CD4-positive, alpha-beta T cell (primary cell): ENCODE data around the gene AMT. TPM values are rescaled to one million over a fixed set of nuclear protein-coding genes. Genes with fewer than 3 reads are reported as not detected.
A peak's percentile ranks its signal among the peaks of the same experiment; 100 is the strongest.

ENCODE experiments used
- ATAC-seq: fragments of 200-7000 bp; cut with Tn5 transposase; one replicate; pipeline ENCODE4 v1.10.0; 2022; ENCODE audit warnings: mild to moderate bottlenecking; ENCODE audit not compliant: poor library complexity
- CTCF ChIA-PET: fragments of 350-600 bp; sonication (Branson Sonifier 250); formaldehyde crosslinking; loops from one replicate; lab custom pipeline; 2021; ENCODE audit warnings: antibody characterized with exemption, inconsistent platforms; lab: Charles Lee
- POLR2A ChIA-PET: fragments of 350-600 bp; sonication (Branson Sonifier 250); formaldehyde crosslinking; loops from one replicate; lab custom pipeline; 2021; ENCODE audit warnings: antibody characterized with exemption, inconsistent platforms; lab: Charles Lee
- DNase-seq, 14 experiments: peaks; one replicate each; pipeline ENCODE4 v3.0.0-alpha.2; 2013 to 2020; ENCODE audit warnings: mixed read lengths in 2 of 14
- H3K27ac ChIP-seq, 2 donors: one replicate each; pipeline versions ENCODE4 v1.5.1 to v1.7.0; 2013; ENCODE audit warnings: low read length in 2 of 2, low read depth in 1 of 2, mild to moderate bottlenecking in 1 of 2
- H3K27me3 ChIP-seq, 2 experiments: 1 replicate in 1 of 2; 2 replicates in 1 of 2; pipeline versions ENCODE4 v1.6.1 to v1.7.0; 2013; ENCODE audit warnings: low read length in 2 of 2, control low read depth in 1 of 2, mild to moderate bottlenecking in 1 of 2, moderate library complexity in 1 of 2; ENCODE audit not compliant: insufficient read depth in 2 of 2, control insufficient read depth in 1 of 2
- H3K36me3 ChIP-seq: one replicate; pipeline ENCODE4 v1.6.1; 2013; ENCODE audit warnings: low read length, control low read depth; ENCODE audit not compliant: insufficient read depth
- H3K4me1 ChIP-seq: one replicate; pipeline ENCODE4 v1.6.1; 2013; ENCODE audit warnings: low read length, control low read depth; ENCODE audit not compliant: insufficient read depth
- H3K4me3 ChIP-seq: one replicate; pipeline ENCODE4 v1.5.1; 2013; ENCODE audit warnings: mild to moderate bottlenecking, low read length, moderate library complexity
- H3K9me3 ChIP-seq, 2 experiments: 1 replicate in 1 of 2; 2 replicates in 1 of 2; pipeline versions ENCODE4 v1.6.1 to v1.7.0; 2013; ENCODE audit warnings: low read length in 2 of 2, mild to moderate bottlenecking in 2 of 2, control low read depth in 1 of 2, moderate library complexity in 1 of 2; ENCODE audit not compliant: control insufficient read depth in 1 of 2, insufficient read depth in 1 of 2
- H3K27ac Mint-ChIP-seq: one replicate; pipeline ENCODE4 v1.8.0; 2020; ENCODE audit warnings: mixed read lengths
- H3K27me3 Mint-ChIP-seq: one replicate; pipeline ENCODE4 v1.8.0; 2021; ENCODE audit warnings: mixed read lengths
- H3K36me3 Mint-ChIP-seq: one replicate; pipeline ENCODE4 v1.8.0; 2021; ENCODE audit warnings: low read depth, mixed read lengths
- H3K4me1 Mint-ChIP-seq: one replicate; pipeline ENCODE4 v1.8.0; 2021; ENCODE audit warnings: low read depth, mixed read lengths
- H3K4me3 Mint-ChIP-seq: one replicate; pipeline ENCODE4 v1.8.0; 2020; ENCODE audit warnings: mild to moderate bottlenecking, mixed read lengths
- H3K9me3 Mint-ChIP-seq: one replicate; pipeline ENCODE4 v1.8.0; 2020; ENCODE audit warnings: mixed read lengths
- CTCF ChIP-seq: fragments of 200-600 bp; IDR thresholded peaks from one replicate; pipeline ENCODE4 v1.8.0; 2022; ENCODE audit warnings: antibody characterized with exemption, mild to moderate bottlenecking
- intact Hi-C, 2 experiments: fragments of 100-400 bp; cut with DNase I in 1 of 2; cut with micrococcal nuclease in 1 of 2; formaldehyde crosslinking; loops; one replicate each; pipeline versions ENCODE4 v1.15.1 to v1.9.0; 2023 to 2025; cut with DNase I, micrococcal nuclease
- total RNA-seq, 174 experiments: library from RNA in 2 of 174; stranded (reverse) in 2 of 174; gene quantifications; one replicate each; pipeline ENCODE4 v1.2.3 and lab custom pipeline; 2021 to 2026

Gene AMT
- total RNA-seq, 2 experiments from 2014 or later = 10.5 to 12.7 TPM

DNA sequence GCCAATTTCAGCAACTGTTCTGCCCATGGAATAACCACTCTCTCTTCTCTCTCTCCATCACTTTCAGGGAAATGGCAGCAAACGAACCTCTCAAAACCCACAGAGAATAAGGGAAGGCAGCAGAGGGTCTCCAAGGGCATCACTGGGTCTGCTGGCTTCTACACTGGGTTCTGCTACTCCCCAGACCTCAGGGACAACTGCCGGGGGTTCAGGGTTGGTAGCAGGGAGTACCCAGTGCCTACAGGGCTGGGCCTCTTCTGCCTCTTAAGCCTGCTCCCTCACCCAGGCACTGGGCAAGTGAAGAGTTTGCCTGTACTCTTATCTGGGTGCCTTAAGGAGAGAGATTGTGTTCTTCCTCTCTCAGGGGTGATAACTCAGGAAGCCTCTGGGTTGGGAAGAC is 7.5 kb downstream of the AMT start:
- no peaks in the 10 kb centered on the region for H3K27me3 ChIP-seq
- DNase-seq (no peak), ATAC-seq (no peak)
- H3K4me3 Mint-ChIP-seq = no peak overlapping the region
- peaks cover 25% of the 10 kb centered on the region for H3K36me3 ChIP-seq
- TF ChIP-seq CTCF = no peak
- peak overlapping the region; percentile 4 to 89 for H3K27ac ChIP-seq
- ChIA-PET POLR2A (interaction anchor here (2.7 to 4.3 kb wide), 3 partner anchors 11 to 75 kb away, joined by 8 to 40 read pairs (median 18); partner anchors contain the start of genes DAG1 and USP4), CTCF (interaction anchor here (1.1 to 3.4 kb wide), 3 partner anchors 28 to 35 kb away, joined by 3 to 45 read pairs (median 16); no protein-coding TSS in a partner anchor)
- H3K4me3 ChIP-seq = no peak overlapping the region
- H3K36me3 Mint-ChIP-seq = peaks cover 33% of the 10 kb centered on the region
- peaks cover 78% of the 10 kb centered on the region for H3K4me1 ChIP-seq
- no peaks in the 10 kb centered on the region for H3K9me3 Mint-ChIP-seq
- H3K27ac Mint-ChIP-seq = peak overlapping the region; percentile 91
- H3K27me3 Mint-ChIP-seq = no peaks in the 10 kb centered on the region
- peaks cover 72% of the 10 kb centered on the region for H3K4me1 Mint-ChIP-seq
- no peaks in the 10 kb centered on the region for H3K9me3 ChIP-seq
- intact Hi-C loops = loop anchor here (1.0 to 5.0 kb wide), 5 partner anchors 35 to 883 kb away; partner anchors contain the start of genes GPX1 (in 1 of the 2), HYAL3 (in 1 of the 2), NAA80 (in 1 of the 2) and NDUFAF3 (in 1 of the 2)

- Mint-ChIP-seq H3K27ac (peak overlapping the region; percentile 91), H3K4me3 (peak overlapping the region; percentile 96), H3K9me3 (no peaks in the 10 kb centered on the region), H3K36me3 (peaks cover 33% of the 10 kb centered on the region), H3K4me1 (peaks cover 72% of the 10 kb centered on the region), H3K27me3 (no peaks in the 10 kb centered on the region)
- ATAC-seq (no peak), DNase-seq (no peak)
- Histone ChIP-seq H3K4me1 (peaks cover 78% of the 10 kb centered on the region), H3K27me3 (no peaks in the 10 kb centered on the region), H3K9me3 (no peaks in the 10 kb centered on the region), H3K4me3 (peak overlapping the region; percentile 75), H3K27ac (peak overlapping the region; percentile 93 to 94), H3K36me3 (peaks cover 20% of the 10 kb centered on the region)
- CTCF ChIA-PET = interaction anchor here (3.4 kb wide), 1 partner anchor 36 kb away, joined by 16 read pairs; no protein-coding TSS in a partner anchor
- intact Hi-C loops = loop anchor here (1.0 to 5.0 kb wide), 5 partner anchors 36 to 884 kb away; partner anchors contain the start of genes GPX1 (in 1 of the 2), HYAL3 (in 1 of the 2), NAA80 (in 1 of the 2) and NDUFAF3 (in 1 of the 2)
- no peak for TF ChIP-seq CTCF
- POLR2A ChIA-PET = interaction anchor here (1.1 to 3.2 kb wide), 3 partner anchors 15 to 74 kb away, joined by 6 to 82 read pairs (median 29); partner anchors contain the start of genes NICN1 and USP4
These were observed 8.9 kb downstream of the AMT start for GRCh38 chr3:49413338-49413734.

DNA sequence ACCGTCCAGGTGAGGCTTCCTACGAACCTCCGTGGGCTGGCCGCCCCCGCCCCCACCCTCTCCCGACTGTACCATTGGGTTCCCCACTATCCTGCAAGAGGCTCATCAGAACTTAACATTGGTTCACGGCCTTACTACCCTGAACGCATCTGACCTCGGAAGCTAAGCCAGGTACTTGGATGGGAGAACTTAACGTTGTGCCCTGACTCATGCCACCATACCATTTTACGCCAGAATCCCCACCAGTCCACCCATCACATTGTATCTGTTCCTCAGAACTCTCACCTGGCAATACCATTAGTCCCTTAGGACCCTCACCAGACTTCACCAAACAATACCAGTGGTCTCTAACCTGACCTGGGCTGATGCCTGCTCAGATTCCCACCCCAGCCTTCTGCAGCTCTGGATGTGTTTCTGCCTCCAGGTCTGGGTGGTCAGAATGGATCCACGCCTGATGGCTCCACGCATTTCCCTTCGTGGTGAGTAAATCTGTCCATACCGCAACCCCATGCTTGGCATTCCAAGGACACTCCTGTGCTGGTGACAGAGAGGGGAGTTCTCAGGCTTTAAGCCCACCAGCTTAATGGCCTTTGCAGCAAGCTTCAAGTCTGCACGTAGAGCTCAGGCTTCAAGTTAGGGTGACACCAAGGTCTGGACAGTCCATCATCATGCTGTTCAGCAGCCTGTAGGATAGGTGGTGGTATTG is 9.5 kb downstream of the AMT start:
- Mint-ChIP-seq H3K4me1 (peaks cover 71% of the 10 kb centered on the region), H3K9me3 (no peaks in the 10 kb centered on the region), H3K4me3 (peak overlapping the region; percentile 96), H3K36me3 (peaks cover 31% of the 10 kb centered on the region), H3K27me3 (no peaks in the 10 kb centered on the region), H3K27ac (peak overlapping the region; percentile 91)
- H3K4me1 ChIP-seq = peaks cover 75% of the 10 kb centered on the region
- peaks cover 19% of the 10 kb centered on the region for H3K36me3 ChIP-seq
- peak overlapping the region; percentile 93 to 94 for H3K27ac ChIP-seq
- H3K9me3 ChIP-seq = no peaks in the 10 kb centered on the region
- DNase-seq = no peak
- POLR2A ChIA-PET = interaction anchor here (1.0 to 3.2 kb wide), 10 partner anchors 9 to 319 kb away, joined by 3 to 82 read pairs (median 7); partner anchors contain the start of genes AMT, DAG1, NICN1 and QRICH1
- H3K27me3 ChIP-seq = no peaks in the 10 kb centered on the region
- intact Hi-C loops = loop anchor here (1.0 to 5.0 kb wide), 8 partner anchors 17 to 885 kb away; partner anchors contain the start of genes NICN1 (in 2 of the 2), USP4 (in 2 of the 2), GPX1 (in 1 of the 2) and HYAL3 (in 1 of the 2)
- ATAC-seq = no peak
- TF ChIP-seq CTCF = no peak
- H3K4me3 ChIP-seq = peak overlapping the region; percentile 75
- CTCF ChIA-PET = interaction anchor here (1.0 to 3.4 kb wide), 3 partner anchors 31 to 73 kb away, joined by 3 to 16 read pairs (median 10); partner anchors contain the start of gene USP4
